ENCODE data around the gene WDR87. TPM values are rescaled to one million over a fixed set of nuclear protein-coding genes. Genes with fewer than 3 reads are reported as not detected.
A peak's percentile ranks its signal among the peaks of the same experiment; 100 is the strongest.
"Not testable (repeated sequence)": the region's sequence is repeated elsewhere in the genome, so short reads cannot be mapped to it uniquely, and the experiment has no call there.

Gene WDR87
- total RNA-seq, 1 experiment from 2014 or later = not detected

- peaks cover 22% of the 10 kb centered on the region for H3K36me3 ChIP-seq
- not testable (repeated sequence) for H3K4me1 ChIP-seq (replicated peaks); H3K27me3 ChIP-seq (replicated peaks); H3K27ac ChIP-seq; H3K4me3 ChIP-seq; DNase-seq (ENCODE audit: low read depth in 1 of 2, low spot score in 2 of 2); H3K9me3 ChIP-seq (replicated peaks)
Observed at GRCh38 chr19:37924573-37924972, 18.2 kb upstream of the WDR87 start.

GRCh38 chr19:37920591-37921450 lies 14.4 kb upstream of the WDR87 start:
- no peaks in the 10 kb centered on the region for H3K4me1 ChIP-seq (replicated peaks)
- H3K9me3 ChIP-seq (replicated peaks) = no peaks in the 10 kb centered on the region
- no peak overlapping the region for H3K4me3 ChIP-seq
- H3K27me3 ChIP-seq (replicated peaks) = no peaks in the 10 kb centered on the region
- peaks cover 32% of the 10 kb centered on the region for H3K36me3 ChIP-seq
- no peak overlapping the region for H3K27ac ChIP-seq
- no peak for DNase-seq (ENCODE audit: low read depth in 1 of 2, low spot score in 2 of 2)

DNA sequence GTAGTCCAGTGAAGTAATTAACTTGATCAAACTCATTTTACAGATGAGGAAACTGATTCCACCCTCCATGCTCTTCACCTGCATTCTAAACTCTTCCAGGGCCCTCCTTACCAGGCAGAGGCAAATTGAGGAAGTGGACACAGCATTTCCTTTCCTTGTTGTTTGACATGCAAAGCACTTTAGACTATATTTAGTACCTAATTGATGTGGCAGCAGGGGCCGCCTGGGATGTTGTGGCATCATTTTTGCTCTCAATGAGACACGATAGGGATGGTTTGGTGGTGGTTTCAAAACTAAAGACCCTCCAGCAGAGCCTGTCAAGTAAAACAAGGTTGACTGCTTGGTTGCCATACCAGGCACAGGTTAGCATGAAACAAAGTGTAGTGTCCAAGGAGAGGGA lies 8.5 kb upstream of the WDR87 start:
- no peak for DNase-seq (ENCODE audit: low read depth in 1 of 2, low spot score in 2 of 2)
- Histone ChIP-seq H3K27me3 (replicated peaks) (no peaks in the 10 kb centered on the region), H3K9me3 (replicated peaks) (no peaks in the 10 kb centered on the region), H3K36me3 (peaks cover 24% of the 10 kb centered on the region), H3K4me1 (replicated peaks) (no peaks in the 10 kb centered on the region), H3K27ac (no peak overlapping the region), H3K4me3 (no peak overlapping the region)

DNA sequence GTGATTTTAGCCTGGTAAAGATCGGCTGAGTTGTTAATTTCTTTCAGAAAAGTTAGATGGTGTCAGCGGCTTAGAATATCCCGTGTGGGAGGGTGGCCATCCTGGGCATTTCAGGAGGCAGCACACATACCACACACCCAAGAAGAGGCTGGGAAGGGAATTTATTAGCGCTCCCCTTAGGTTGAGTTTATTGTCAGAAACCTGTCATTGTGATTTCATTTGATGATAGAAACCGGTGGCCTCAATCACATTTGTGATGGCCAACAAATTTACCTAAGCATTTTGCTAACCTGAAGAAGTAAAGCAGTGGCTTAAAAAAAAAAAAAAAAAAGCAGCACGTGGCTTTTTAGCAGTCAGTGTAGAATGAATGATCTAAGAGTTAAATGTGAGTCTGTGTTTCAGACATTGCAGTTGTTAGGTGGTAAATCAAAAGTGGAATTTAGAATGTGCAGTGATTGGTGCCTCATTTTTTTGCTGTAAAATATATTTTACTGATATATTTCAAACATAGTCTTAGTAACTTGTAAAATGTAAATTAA lies 3.3 kb upstream of the WDR87 start:
- H3K4me1 ChIP-seq (replicated peaks) = peaks cover 14% of the 10 kb centered on the region
- H3K27me3 ChIP-seq (replicated peaks) = no peaks in the 10 kb centered on the region
- DNase-seq (ENCODE audit: low read depth in 1 of 2, low spot score in 2 of 2) = no peak
- H3K27ac ChIP-seq = no peak overlapping the region
- peaks cover 9% of the 10 kb centered on the region for H3K36me3 ChIP-seq
- H3K4me3 ChIP-seq = no peak overlapping the region
- H3K9me3 ChIP-seq (replicated peaks) = no peaks in the 10 kb centered on the region

- no peaks in the 10 kb centered on the region for H3K9me3 ChIP-seq (replicated peaks)
- H3K27ac ChIP-seq = no peak overlapping the region
- H3K4me1 ChIP-seq (replicated peaks) = peaks cover 14% of the 10 kb centered on the region
- no peaks in the 10 kb centered on the region for H3K27me3 ChIP-seq (replicated peaks)
- no peak for DNase-seq (ENCODE audit: low read depth in 1 of 2, low spot score in 2 of 2)
- H3K4me3 ChIP-seq = peak overlapping the region; percentile 87
- peaks cover 9% of the 10 kb centered on the region for H3K36me3 ChIP-seq
Observed at GRCh38 chr19:37907735-37908455, 1.5 kb upstream of the WDR87 start.

DNA sequence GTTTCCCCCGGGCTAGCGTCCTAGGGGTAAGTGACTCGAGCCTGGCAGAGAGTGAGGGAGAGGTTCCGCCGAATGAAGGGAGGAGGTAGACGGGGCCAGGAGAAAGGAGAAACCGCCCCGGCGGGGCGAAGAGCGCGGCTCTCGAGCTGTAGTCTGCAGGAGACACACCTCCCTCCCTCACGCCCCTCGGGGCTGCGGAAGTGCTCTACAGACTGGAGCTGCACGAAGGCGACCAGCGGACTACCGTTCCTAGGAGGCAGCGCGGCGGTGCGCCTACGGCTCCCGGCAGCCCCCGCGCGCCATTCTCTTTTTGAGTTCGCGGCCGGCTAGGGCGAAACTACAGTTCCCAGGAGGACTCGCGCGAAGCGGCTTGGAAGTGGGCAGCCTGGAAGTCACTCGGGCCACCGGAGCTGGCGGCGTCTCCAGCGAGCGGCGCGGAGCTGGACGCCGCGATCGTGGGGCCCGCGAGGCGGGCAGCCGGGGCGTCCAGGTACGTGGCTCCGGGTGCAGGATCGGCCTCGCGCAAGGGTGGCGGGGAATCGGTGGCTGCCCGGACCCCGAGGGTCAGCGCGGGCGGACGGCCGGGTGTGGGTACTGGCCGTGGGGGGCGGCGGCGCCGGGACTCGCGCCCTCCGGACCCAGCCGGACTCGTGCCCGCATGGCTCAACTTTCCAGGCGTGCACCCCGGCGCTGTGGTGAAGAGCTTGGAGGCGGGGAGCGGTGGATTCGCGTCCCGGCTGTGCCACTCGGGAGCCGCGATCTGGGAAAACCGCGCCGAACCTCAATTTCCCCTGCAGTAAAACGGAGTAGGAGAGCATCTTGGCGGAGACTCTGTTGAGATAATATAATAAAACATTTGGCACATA lies 708 bp upstream of the WDR87 start, which contains the start of gene SIPA1L3:
Gene SIPA1L3, plus strand, starts transcription at position 340 of the 866 bp plus-strand sequence. CDS start 174,358 bp downstream, outside the sequence.
- Histone ChIP-seq H3K9me3 (replicated peaks) (no peaks in the 10 kb centered on the region), H3K4me3 (peak within 1 kb of the TSS; percentile 87)

DNA sequence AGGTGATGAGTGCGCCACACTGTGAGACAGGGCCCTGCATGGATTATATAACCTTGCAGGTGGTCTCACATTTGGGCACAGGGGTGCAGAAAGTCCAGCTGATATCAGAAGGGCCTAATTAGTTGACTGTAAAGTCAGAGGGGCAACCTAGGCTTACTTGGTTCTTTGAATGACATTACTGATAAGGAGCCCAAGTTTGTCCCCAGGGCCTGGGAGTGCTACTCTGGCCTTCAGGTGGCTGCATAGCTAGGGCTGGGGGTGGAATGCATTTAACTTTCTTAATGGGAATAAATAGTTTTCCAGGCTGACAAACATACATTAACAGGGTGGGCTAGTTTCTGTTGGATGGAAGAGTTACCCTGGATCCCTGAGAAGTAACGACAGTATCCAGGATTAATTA lies 3.3 kb downstream of the WDR87 start:
- Histone ChIP-seq H3K4me3 (no peak overlapping the region), H3K9me3 (replicated peaks) (no peaks in the 10 kb centered on the region), H3K36me3 (peaks cover 3% of the 10 kb centered on the region), H3K27me3 (replicated peaks) (no peaks in the 10 kb centered on the region), H3K27ac (no peak overlapping the region), H3K4me1 (replicated peaks) (peaks cover 12% of the 10 kb centered on the region)
- DNase-seq (ENCODE audit: low read depth in 1 of 2, low spot score in 2 of 2) = no peak

More for the DNA sequence above, 708 bp upstream of the WDR87 start, which contains the start of gene SIPA1L3:
- Histone ChIP-seq H3K27me3 (replicated peaks) (no peaks in the 10 kb centered on the region), H3K27ac (peak within 1 kb of the TSS; percentile 34), H3K36me3 (peaks cover 9% of the 10 kb centered on the region), H3K4me1 (replicated peaks) (peaks cover 14% of the 10 kb centered on the region)
- DNase-seq (ENCODE audit: low read depth in 1 of 2, low spot score in 2 of 2) = peak; percentile 91 to 96

DNA sequence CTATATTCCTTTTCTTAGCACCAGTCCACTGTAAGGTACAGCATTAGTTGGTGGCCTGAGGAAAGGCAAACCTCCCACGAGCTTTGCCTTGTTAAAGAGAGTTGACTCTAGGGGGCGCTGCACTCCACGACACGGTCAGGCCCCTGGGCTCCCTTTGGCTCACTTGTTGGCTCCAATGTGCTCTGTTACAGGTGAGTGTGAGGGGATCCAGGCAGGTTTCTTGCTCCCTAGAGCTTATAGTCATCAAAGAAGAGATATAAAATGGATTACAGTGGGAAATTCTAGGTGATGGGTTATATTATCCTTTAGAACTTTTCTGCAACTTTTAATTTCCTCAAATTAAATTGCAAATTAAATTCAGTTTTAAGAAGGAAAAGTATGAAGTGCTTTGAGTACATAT lies 3.7 kb downstream of the WDR87 start:
- Histone ChIP-seq H3K27ac (no peak overlapping the region), H3K4me3 (no peak overlapping the region), H3K4me1 (replicated peaks) (peaks cover 8% of the 10 kb centered on the region), H3K9me3 (replicated peaks) (no peaks in the 10 kb centered on the region), H3K36me3 (peaks cover 3% of the 10 kb centered on the region), H3K27me3 (replicated peaks) (no peaks in the 10 kb centered on the region)
- peak; percentile 55 to 78 for DNase-seq (ENCODE audit: low read depth in 1 of 2, low spot score in 2 of 2)

GRCh38 chr19:37899966-37900365 lies 6.4 kb downstream of the WDR87 start:
- Histone ChIP-seq H3K27ac (no peak overlapping the region), H3K9me3 (replicated peaks) (no peaks in the 10 kb centered on the region), H3K4me3 (no peak overlapping the region), H3K27me3 (replicated peaks) (no peaks in the 10 kb centered on the region), H3K36me3 (no peaks in the 10 kb centered on the region), H3K4me1 (replicated peaks) (no peaks in the 10 kb centered on the region)
- DNase-seq (ENCODE audit: low read depth in 1 of 2, low spot score in 2 of 2) = no peak

- Histone ChIP-seq H3K27me3 (replicated peaks) (no peaks in the 10 kb centered on the region), H3K36me3 (no peaks in the 10 kb centered on the region), H3K27ac (no peak overlapping the region), H3K4me1 (replicated peaks) (no peaks in the 10 kb centered on the region), H3K9me3 (replicated peaks) (no peaks in the 10 kb centered on the region), H3K4me3 (no peak overlapping the region)
- DNase-seq (ENCODE audit: low read depth in 1 of 2, low spot score in 2 of 2) = no peak
Observed at GRCh38 chr19:37899453-37899852, 6.9 kb downstream of the WDR87 start.

DNA sequence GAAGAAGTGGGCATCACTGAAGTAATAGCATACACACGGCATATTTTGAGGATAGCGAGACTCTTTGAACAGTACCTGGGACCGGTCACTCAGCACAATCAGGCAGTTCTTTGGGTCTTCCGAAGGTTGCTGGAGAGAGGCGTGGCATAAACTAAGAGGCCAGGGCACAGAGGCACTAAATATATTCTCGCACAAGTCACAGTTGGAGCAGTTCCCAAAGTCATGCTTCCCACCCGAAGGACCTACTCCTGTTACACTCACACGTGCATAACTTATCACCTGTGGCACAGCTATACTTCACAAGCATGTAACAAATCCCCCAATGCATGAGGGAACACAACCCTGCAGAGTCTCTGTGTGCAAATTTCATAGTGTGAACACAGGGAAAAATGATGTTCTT lies 10.2 kb downstream of the WDR87 start:
- Histone ChIP-seq H3K27ac (no peak overlapping the region), H3K36me3 (no peaks in the 10 kb centered on the region), H3K4me3 (no peak overlapping the region), H3K27me3 (replicated peaks) (no peaks in the 10 kb centered on the region; the same call in 1 of the 2 replicates), H3K4me1 (replicated peaks) (no peaks in the 10 kb centered on the region), H3K9me3 (replicated peaks) (0 out of 2 replicates have a peak, but pooled peaks cover 2% of the 10 kb centered on the region)
- no peak for DNase-seq (ENCODE audit: low read depth in 1 of 2, low spot score in 2 of 2)

- no peaks in the 10 kb centered on the region; the same call in 1 of the 2 replicates for H3K27me3 ChIP-seq (replicated peaks)
- no peaks in the 10 kb centered on the region for H3K36me3 ChIP-seq
- H3K4me3 ChIP-seq = no peak overlapping the region
- DNase-seq (ENCODE audit: low read depth in 1 of 2, low spot score in 2 of 2) = no peak
- 0 out of 2 replicates have a peak, but pooled peaks cover 2% of the 10 kb centered on the region for H3K9me3 ChIP-seq (replicated peaks)
- no peak overlapping the region for H3K27ac ChIP-seq
- H3K4me1 ChIP-seq (replicated peaks) = no peaks in the 10 kb centered on the region
Observed at GRCh38 chr19:37893845-37894575, 12.4 kb downstream of the WDR87 start.
